NCI-H774 (cell line): Measurements from ENCODE around the gene GNPAT.
A peak's percentile ranks its signal among the peaks of the same experiment; 100 is the strongest.

ENCODE experiments used
- DNase-seq: peaks from one replicate; lab custom pipeline; 2025; lab: John Stamatoyannopoulos, UW

The GNPAT gene

DNA sequence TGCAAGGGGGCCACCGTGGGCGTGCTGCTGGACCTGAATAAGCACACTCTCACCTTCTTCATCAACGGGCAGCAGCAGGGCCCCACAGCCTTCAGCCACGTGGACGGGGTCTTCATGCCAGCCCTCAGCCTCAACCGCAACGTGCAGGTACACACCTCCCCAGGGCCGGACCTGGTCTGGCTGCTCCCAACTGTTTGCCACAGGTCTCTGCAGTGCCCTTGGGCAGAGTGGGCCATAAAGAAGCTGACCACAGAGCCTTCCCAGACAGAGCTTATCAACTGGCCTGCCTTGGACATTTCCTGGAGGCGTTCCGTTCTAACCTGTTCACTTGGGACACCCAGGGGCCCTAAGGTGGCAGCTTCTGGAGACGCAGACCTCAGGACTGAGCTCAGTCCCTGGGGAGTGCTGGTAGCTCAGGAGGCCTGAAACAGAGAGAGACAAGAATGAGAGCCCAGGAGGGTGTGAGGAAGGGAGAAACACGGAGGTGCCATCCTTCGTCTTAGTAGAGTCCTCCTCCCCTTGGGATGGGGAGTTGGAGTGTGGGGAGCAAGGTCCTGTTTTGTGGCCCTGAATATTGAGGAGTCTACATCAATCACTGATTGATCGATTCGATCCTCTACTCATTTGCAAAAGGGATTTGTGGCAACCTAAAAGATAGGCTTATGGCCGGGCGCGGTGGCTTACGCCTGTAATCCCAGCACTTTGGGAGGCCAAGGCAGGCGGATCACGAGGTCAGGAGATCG is 27.0 kb upstream of the GNPAT start:
- no peak for DNase-seq

DNA sequence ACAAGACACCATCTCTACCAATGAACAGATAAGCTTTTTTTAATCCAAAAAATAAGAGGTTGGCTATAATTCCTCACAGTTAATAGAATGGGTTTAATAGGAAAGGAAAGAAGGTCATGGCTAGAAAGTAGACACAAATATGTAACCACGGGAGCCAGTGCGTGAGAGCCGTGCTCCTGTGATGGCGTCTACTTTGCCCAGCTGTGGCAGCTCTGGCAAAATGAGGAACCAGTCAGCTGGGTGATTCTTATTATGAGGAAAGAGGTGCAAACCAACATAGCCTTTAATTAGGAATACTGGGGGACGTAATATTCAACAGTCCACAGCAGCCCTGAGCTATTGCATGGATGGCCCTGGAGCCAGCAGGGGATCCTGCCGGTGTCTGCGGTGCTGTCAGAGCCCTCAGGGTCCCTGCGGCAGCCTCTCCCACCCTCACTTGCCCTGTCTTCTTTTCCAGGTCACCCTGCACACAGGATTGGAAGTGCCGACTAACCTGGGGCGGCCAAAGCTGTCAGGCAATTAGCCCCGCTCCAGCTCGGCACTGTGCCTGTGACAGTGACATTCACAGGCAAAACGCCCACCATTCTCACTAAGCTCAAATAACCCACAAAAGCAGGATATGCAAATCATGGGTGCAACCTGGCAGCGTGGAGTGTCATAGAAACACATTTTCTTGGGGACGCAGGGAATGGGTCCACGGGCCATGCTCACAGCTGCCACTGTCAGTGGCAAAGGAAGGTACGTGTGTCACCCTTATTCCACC is 25.9 kb upstream of the GNPAT start:
- DNase-seq = no peak

DNA sequence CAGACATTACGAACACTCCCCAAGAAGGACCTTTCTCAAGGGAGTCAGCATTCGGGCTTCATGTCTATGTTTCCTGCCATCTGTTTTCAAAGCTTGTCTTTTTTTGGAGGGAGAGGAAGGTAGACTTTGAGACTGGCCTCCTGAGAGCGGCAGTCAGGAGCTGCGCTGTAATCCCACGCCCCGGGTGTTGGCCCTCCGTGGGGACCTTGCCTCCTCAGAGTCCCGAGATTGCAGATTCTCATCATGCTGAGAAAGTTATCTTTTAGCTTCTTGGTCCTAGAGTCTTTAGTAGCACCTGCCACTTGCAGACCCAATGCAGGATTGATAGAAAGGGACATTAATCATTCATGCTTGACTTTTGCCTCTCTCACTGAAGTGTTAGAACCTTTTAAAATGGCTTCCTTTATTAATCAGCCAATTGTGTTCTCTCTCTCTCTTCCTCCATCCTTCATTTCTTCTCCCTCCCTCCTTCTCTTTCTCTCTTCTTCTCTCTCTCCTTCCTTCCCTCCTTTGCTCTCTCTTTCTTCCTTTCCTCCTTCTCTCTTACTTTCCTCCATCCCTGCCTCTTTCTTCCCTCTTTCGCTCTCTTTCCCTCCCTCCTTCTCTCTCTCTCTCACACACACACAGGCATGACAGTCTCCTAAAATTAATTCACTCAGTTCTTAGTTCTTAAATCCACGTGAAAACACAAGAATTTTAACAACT is 25.2 kb upstream of the GNPAT start:
- DNase-seq = no peak

DNA sequence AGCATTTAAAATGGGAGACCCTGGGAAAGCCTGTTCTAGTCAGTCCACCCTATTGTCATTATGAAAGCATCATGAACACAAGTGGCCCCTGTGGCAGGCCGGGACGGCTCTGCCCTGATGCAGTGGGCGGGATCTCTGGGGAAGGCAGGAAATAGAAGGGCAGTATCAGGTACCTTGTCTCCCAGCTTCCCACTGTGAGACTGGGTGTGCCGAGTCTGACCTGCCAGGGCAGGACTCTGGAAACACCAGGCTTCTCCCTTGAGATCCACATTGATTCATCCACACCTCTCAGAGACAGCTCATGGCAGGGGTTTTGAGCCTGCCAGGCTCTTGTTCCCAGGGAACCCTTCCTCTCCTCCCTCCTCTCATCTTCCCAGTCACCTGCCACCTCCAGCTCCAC is 24.5 kb upstream of the GNPAT start:
- no peak for DNase-seq

DNA sequence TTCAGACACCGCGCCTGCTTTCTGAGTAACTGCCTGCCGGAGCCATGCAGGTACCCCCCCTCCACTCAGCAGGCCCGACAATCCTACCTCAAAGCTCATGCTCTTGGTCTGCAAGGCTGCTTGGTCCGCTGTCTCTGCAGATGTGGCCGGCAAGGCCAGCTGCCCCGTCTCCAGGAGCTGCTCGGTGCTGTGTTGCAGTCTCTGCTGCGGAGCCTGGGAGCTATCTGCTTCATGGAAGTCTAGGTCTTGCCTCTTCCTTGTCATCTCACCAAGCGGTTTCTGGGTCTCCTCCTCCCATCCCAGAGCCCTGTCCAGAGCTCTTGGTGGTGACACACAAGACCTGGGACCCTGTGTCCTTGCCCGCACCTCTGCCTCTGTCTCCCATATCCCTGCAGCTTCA is 24.0 kb upstream of the GNPAT start:
- no peak for DNase-seq

DNA sequence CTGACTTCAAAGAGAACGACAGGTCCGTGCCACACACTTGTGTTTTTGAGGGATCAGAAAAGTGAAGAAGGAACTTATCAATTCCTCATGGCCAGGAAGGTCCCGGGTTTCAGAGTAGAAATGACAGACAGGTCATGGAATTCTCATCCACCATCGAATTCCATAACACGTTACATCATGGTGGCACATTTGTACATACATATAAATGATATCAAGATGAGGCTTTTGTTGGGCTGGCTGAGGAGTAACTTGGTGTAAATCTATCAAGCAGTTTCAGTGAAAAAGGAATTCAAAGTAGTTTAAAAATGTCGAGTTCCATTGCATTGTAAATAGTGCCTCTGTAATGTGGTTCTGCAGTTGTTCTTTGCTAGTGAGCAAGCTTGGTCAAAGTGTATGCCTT is 22.9 kb upstream of the GNPAT start:
- no peak for DNase-seq

DNA sequence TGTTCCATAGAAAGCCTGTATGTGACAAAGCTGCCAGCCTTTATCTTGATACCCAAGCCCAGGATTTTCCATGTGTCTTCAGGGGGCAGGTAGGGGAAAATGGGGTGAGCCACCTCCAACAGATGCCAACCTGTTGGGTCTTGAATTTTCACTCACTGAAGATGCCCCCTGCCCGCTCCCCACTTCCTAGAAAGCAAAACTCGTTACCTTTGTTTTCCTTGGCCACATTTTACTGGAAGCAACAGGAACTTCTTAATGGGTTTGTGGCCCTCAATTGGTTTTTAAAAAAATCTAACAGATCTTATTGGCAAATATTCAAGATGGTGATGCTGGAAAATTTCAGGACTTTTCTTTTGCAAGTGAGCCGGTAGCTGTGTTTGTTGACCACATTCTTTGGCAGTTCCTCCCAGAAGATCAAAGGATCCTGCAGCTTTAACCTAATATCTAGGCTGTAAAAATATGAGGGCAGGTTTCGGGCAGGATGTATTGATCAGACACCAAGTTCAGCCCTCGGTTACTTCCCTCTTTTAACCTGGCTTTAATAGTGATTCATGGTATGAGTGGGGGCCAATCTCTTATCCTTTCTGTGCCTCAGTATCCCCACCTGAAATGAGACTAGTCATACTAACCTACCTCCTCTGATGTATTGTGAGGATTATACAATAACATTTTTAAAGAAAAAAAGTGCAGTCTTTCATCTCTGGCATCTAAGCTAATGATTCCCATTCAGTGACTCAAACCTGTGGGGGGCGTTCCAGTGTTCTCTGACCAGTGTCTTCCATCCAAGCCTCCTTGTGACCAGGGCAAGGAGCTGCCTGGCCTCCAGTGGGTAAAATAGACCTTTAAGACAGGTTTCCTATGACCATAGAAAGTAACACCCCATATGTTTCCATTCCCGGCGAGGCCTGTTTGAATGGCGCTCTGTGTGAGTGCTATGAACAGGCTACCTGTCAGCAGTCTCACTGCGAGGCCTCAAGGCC is 21.3 kb upstream of the GNPAT start:
- DNase-seq = no peak

DNA sequence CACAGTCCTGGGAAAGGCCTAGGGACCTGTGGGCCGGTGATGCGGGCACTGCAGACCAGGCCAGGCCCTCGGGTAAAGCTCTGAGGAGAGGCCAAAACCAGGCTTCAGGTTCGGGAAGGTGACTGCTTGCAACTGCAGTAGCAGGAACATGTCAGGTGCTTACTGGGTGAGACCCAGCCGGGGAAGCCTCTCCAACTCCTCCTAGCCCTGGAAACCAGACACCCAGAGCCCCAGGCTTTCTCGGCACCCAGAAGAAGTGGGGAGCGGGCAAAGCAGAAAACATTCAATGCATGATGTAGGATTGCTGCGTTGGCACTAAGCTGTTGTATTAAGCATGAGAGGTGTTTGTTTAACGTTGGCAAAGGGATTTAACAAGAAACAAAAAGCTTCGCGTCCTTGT is 20.2 kb upstream of the GNPAT start:
- DNase-seq = no peak

DNA sequence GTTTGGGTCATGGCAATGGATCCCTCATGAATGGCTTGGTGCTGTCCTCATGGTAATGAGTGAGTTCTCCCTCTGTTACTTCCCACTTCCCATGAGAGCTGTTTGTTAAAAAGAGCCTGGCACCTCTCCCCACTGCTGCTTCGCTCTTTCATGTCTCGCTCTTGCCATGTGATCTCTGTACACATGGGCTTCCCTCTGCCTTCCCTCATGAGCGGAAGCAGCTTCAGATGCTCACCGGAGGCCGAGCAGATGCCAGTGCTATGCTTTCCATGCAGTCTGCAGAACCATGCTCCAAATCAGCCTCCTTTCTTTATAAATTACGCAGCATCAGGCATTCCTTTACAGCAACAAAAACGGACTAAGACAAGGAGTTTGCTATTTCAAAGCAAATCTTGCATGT is 14.9 kb upstream of the GNPAT start:
- no peak for DNase-seq

DNA sequence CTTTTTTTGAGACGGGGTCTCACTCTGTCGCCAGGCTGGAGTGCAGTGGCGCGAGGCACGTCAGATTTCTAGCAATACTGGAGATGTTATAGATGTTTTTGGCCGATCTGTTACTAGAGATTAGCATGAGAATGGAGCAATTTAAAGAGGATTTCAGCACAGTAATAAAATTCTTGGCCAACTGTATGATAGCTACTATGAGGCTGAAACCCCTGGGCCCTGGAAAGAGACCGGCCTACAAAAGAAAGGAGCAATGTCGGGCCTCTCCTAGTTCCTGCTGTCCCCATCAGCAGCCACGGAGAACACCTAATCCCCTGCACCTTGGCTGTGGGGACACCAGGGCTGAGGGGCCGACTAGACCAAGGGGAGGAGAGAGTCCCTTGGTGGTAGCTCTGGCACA is 9.5 kb upstream of the GNPAT start:
- DNase-seq = no peak

DNA sequence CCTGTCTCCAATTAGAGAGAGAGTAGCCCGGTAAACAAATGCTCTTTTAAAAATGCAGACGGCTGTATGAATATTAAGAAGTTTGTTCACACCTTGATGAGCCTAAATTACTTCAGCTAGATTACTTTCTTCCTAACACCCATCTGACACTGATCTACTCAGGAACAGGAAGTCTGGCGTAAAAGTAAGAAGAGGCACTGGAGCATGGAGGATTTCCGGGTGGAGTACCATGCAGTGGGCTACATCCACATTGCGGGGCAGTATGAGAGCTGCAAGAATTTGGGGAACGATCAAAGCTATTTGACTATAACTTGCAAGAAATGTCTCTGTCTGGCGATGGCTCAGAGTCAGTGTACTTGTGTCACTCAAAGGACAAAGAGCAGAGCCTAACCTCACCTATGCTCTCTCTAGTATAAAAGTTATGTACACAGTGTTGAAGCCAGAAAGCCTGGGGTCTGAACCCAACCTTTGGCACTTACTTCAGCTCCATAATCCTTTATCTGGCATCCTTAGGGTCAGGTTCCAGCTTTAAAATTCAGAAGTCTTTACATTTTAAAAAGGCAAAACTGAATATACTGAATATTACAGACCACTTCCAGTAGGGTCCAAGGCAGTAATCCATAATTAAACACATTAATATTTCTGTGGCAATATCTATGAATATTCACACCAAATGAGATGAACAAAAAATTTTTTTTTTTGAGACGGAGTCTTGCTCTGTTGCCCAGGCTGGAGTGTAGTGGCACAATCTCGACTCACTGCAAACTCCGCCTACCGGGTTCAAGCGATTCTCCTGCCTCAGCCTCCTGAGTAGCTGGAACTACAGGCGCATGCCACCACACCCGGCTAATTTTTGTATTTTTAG is 7.9 kb upstream of the GNPAT start:
- DNase-seq = no peak

DNA sequence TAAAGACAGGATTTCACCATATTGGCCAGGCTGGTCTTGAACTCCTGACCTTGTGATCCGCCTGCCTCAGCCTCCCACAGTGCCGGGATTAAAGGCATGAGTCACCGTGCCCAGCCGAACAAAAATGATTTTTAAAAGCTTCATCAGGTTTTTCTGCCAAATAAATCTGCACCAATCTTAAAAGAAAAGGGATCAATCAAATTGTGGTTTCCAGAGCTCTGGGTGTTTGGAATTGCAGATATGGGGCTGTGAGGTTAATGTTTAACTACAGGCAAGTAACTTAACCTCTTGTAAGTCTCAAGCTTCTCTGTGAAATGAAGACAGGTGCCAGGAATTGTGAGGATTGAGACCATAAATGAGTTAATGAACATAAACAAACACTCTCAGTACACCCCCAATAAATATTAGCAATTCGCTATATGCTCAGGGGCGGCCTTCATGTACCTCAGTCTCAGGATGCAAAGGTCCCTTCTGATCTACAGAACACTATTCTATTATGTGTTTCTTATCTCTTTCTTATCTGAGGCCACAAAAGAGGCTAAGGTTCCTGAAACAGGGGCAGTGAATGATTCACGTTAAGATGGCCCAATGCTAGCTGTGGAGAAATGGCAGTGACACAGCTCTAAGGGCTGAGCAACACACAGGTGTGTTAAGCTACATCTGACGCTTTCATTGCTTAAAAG is 7.1 kb upstream of the GNPAT start:
- no peak for DNase-seq

DNA sequence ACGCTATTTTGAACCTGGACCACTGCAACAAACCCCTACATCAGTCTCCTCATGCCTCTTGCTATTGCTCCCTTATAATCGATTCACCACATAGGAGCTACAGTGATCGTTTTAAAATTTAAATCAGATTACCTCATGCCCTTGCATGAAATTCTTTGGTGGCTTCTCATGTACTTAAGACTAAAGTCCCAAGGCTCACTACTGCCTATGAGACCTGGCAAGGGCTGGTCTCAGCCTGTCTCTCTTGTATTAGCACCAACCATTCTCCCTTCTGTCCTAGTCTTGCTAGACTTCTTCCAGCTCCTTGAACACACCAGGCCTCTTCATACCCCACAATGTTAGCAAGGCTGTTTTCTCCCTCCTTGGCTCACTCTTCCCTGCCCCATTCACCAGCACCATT is 6.5 kb upstream of the GNPAT start:
- DNase-seq = no peak

DNA sequence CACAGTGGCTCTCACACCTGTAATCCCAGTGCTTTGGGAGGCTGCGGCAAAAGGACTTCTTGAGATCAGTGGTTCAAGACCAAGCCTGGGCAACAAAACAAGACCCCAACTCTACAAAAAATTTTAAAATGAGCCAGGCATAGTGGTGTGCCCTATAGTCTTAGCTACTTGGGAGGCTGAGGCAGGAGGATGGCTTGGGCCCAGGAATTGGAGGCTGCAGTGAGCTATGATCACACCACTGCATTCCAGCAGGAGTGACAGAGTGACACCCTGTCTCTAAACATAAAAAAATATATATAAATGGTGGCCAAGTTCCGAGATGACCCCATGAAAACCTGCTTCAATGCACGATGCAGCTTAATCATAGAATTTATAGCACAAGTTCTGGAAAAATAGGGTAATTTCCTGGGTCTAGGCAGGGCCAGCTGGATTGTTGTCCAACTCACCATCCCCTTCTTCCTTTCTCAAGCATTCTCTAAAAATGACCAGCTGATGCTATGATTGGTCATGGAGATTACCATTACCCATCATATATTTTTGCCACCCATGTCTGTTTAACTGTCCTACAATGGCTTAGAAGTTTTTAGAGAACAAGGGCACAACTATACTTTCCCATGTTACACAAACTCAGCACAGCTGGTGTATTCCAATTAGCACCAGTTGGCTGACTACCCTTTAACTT is 5.3 kb upstream of the GNPAT start:
- no peak for DNase-seq

DNA sequence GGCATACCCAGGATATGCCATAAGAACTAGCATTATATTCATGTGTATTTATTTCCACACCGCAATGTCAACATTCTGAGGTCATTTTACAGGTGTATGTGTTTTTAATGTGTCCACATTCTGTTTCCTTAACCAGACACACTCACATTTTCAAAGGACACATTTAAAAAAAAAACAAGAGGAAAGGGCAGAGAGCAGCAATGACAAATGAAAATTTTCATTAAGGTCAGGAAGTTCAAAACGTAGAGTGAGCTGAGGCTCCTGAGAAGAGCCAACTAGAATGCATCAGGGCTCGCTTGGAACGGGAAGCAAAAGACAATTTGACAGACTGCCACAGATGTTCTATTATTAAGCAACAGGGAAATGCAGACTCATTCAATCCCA is 4.8 kb upstream of the GNPAT start:
- DNase-seq = peak; percentile 75

DNA sequence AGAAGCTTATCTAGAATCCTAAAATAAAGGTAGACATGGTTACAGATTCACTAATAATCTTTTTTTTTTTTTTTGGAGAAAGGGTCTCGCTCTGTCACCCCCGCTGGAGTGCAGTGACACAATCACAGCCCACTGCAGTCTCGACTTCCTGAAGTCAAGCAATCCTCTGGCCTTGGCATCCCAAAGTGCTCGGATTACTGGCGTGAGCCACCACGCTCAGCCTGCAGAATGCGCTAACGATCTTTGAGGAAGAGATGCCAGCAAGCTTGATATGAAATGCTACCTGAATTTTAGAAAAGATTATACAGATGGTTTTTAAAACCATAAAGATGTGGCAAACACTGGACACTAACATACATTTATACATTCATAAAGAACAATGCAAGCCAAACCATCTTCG is 4.1 kb upstream of the GNPAT start:
- DNase-seq = no peak

DNA sequence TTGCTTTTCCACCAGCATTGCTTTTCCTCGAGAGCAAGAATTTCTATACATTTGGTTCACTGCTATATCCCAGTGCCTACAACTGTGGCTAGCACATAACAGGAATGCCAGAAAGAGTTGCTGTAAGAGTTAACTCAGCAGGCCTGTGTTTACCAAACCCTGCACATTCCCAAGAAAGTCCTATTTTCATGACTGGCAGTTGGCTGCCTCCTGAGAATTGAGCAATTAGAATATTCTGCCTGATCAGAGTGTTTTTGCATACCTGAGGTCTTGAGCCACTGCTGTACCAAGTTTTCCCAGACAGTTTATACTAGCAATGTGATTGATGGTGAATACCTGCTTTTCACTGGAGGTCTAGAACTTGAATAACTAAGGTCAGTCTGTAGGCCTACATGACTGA is 2.7 kb upstream of the GNPAT start:
- no peak for DNase-seq

DNA sequence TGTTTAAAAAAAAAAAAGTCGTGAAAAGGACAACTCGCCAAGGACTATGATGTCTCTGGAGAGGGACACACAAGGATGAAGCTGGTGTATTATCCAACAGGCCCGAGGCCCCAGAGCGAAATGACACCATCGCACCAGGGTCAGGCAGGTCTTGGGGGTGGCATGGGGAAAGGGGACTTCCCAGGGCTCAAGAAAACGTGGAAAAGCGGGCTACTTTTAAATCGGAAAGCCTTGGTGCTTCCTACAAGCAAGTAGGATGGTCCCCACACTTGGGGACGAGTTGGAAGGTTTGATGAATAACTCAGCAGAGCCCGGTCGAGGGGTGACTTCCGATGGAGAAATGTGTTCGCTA is 505 bp upstream of the GNPAT start:
- no peak for DNase-seq

DNA sequence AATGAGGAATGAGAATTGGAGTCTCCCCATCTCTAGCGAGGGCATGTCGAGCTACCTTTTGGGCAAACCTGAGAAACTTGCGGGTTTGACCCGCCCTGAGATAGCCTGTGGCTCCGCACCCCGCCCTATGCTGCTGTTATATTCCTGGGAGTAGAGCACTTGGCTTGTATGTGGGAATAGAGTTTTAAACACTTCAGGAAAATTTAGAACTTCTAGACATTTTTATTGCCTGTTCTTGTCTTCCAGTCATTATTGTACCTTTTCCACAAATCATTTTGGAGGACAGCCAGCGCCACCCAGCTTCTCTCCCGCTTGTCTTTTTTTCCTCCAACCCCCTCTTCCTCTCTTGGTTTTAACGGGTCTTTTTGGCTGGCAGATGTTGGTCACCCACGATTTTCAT is 738 bp downstream of the GNPAT start:
- DNase-seq = peak; percentile 43
